Measurements from ENCODE around the gene SLC7A8.

Gene SLC7A8

DNA sequence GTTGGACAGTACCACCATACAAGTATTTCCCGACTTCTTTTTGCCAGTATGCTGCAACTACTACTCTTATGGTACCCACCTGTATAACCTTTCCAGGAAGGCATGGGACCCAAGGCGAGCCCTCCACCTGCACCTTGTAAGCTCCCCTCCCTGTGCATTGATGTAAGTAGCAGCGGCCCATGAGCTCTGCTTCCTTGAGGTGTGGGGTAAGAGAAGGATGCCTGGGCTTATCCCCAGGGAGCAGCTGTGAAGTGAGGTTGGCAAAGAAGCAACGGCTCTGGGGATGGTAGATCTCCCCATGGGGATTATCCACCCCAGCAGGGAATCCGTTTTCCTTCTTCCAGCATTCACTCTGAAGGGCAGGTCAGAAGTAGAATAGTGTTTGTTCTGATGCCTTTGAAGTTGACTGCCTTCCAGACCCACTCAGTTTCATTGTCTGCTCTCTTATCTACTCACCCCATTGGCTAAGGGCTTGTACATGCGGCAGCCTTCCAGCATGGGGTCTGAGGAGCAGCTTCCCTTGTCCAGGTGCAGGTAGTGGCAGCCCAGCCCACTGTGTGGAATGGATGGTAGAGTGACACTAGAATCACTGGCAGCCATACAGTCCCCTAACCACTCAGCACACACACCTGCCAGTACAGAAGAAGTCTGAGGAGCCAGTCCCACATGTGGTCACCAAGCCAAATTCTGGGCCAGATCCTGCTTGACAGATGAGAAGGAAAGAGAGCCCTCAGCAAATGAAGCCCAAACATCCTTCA is 82.1 kb downstream of the SLC7A8 start:
- no peaks in the 10 kb centered on the region for H3K27me3 ChIP-seq (ENCODE audit: low read depth, low read length)
- H3K4me1 ChIP-seq (ENCODE audit: control insufficient read depth in 1 of 2, insufficient read depth in 2 of 2, low read length in 2 of 2): peaks cover 13 to 25% of the 10 kb centered on the region in 2 donors
- no peak overlapping the region for H3K27ac ChIP-seq (ENCODE audit: low read length)
- peaks cover 17 to 18% of the 10 kb centered on the region in 2 donors for H3K36me3 ChIP-seq (ENCODE audit: control insufficient read depth in 1 of 2, insufficient read depth in 2 of 2, low read length in 2 of 2)
- H3K9me3 ChIP-seq (ENCODE audit: control insufficient read depth in 1 of 2, low read length in 2 of 2): no peaks in the 10 kb centered on the region
- no peak overlapping the region for H3K4me3 ChIP-seq (ENCODE audit: low read depth in 1 of 2, low read length in 2 of 2)

DNA sequence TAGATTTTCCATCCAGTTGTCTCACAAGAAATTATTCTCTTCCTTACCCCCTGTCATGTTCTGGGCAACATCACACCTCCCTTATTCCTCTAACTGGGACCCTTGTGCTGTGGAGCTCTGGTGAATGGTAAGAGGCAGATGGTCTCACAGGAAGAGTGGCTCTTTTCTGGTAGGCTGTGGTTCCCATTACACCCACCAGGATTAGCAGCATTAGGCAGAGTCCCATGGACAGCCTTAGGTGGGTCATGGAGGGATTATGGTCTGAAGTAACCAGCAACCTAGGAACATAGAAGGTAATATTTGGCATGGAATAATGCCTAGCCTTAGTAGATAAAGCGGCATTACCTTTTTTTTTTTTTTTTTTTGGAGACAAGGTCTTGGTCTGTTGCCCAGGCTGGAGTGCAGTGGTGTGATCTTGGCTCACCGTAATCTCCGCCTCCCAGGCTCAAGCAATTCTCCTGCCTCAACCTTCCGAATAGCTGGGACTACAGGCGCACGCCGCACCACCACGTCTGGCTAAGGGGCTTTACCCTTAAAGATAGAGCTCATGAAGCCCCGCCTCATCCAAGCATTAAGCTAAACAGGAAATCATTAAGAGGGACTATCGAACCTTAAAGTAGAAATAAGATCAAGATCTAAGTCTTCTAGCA is 84.1 kb downstream of the SLC7A8 start:
- Histone ChIP-seq H3K27ac (ENCODE audit: low read length) (no peak overlapping the region), H3K4me3 (ENCODE audit: low read depth in 1 of 2, low read length in 2 of 2) (no peak overlapping the region), H3K4me1 (ENCODE audit: control insufficient read depth in 1 of 2, insufficient read depth in 2 of 2, low read length in 2 of 2) (peaks cover 13 to 19% of the 10 kb centered on the region in 2 donors), H3K9me3 (ENCODE audit: control insufficient read depth in 1 of 2, low read length in 2 of 2) (no peaks in the 10 kb centered on the region), H3K27me3 (ENCODE audit: low read depth, low read length) (no peaks in the 10 kb centered on the region), H3K36me3 (ENCODE audit: control insufficient read depth in 1 of 2, insufficient read depth in 2 of 2, low read length in 2 of 2) (peaks cover 17 to 21% of the 10 kb centered on the region in 2 donors)

DNA sequence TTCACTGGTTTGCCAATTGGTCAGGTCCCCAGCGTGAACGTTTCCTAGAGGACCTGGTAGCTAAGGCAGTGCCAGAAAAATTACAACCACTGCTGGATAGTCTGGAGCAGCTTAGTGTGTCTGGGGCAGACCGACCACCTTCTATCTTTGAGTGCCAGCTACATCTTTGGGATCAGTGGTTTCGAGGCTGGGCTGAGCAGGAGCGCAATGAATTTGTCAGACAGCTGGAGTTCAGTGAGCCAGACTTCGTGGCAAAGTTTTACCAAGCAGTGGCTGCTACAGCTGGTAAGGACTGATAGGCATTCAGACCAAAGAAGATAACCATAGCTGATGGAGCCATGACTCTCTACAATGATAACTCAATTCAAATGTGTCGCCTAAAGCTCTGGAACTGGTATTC is 85.7 kb downstream of the SLC7A8 start:
- peaks cover 17 to 21% of the 10 kb centered on the region in 2 donors for H3K36me3 ChIP-seq (ENCODE audit: control insufficient read depth in 1 of 2, insufficient read depth in 2 of 2, low read length in 2 of 2)
- no peaks in the 10 kb centered on the region for H3K27me3 ChIP-seq (ENCODE audit: low read depth, low read length)
- H3K27ac ChIP-seq (ENCODE audit: low read length): no peak overlapping the region
- H3K4me1 ChIP-seq (ENCODE audit: control insufficient read depth in 1 of 2, insufficient read depth in 2 of 2, low read length in 2 of 2): peaks cover 13 to 31% of the 10 kb centered on the region in 2 donors
- H3K4me3 ChIP-seq (ENCODE audit: low read depth in 1 of 2, low read length in 2 of 2): no peak overlapping the region
- H3K9me3 ChIP-seq (ENCODE audit: control insufficient read depth in 1 of 2, low read length in 2 of 2): no peaks in the 10 kb centered on the region

DNA sequence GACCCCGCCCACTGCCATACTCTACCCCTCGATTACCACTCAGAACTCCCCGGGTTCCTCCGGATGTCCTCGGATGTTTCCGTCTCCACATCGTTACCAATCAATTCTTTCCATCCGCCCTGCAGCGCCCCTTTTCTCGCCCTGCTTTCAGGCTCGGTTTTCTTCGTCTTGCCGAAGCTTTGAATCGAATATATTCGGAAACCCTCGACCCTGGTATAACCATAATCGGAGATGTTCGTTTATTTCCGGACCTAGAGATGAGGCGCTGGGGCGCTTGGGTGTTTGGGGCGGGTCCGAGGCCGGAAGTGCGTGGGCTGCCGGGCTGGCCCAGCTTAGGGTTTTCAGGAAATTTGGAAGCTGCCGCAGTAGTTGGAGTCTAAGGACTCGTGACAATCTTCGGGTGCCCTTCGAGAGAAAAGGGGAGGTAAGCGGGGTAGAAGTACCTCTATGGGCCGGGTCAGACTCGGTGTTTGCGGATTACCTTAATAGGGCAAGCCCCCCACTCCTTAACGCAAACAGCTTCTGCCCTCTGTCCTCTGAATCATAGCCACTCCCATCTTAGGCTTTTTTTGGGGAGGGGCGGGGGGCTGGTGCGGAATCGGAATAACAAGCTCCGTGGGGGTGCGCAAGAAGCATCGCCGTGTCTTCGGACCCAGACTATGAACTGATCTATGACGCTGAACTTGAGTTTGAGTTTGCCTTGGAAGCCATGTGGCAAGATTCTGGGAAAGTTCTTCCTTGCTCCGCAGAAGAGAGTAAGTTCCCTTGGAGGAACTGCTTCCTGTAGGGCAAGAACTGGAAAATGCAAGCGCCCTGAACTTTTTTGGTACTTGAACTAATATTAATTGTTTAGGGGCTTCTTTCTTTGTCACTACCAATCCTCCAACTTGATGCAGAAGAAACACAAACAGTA is 88.0 kb downstream of the SLC7A8 start, which contains the start of gene C14orf119:
Gene C14orf119, plus strand, starts transcription at position 310 of the 913 bp plus-strand sequence. CDS start 2,154 bp downstream, outside the sequence.
- Histone ChIP-seq H3K4me1 (ENCODE audit: control insufficient read depth in 1 of 2, insufficient read depth in 2 of 2, low read length in 2 of 2) (peaks cover 13 to 34% of the 10 kb centered on the region in 2 donors), H3K4me3 (ENCODE audit: low read depth in 1 of 2, low read length in 2 of 2) (peak within 1 kb of the TSS; percentile 89 to 96), H3K27me3 (ENCODE audit: low read depth, low read length) (no peaks in the 10 kb centered on the region), H3K36me3 (ENCODE audit: control insufficient read depth in 1 of 2, insufficient read depth in 2 of 2, low read length in 2 of 2) (peaks cover 18 to 34% of the 10 kb centered on the region in 2 donors), H3K9me3 (ENCODE audit: control insufficient read depth in 1 of 2, low read length in 2 of 2) (no peaks in the 10 kb centered on the region), H3K27ac (ENCODE audit: low read length) (peak within 1 kb of the TSS; percentile 99)

DNA sequence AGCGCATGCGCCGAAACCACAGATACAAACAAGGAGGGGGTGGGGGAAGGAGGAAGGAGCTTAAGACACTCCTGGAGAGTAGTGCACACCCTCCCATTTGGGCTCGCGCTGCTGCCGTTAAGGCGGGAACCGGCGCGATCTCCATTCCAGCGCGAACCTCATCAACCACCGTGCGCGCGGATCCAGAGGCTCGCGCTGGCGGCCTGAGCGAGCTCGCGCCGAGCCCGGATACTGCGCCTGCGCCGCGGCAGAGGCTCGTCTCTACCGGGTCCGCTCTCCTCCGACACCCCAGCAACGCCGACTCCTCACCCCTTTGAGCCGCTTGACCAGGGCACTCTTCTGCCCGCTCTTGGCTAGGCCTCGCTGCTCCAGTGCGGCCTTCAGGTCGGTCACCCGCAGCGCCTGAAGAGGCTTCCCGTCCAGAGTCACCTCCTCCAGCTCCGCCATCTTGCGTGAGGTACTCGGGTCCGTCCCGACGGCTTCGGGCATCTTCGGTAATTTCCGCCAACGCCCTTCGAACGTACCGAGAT is 88.7 kb downstream of the SLC7A8 start, which contains the start of gene ACIN1:
Gene ACIN1, minus strand, starts transcription at position 471 of the 530 bp plus-strand sequence. Its CDS starts 24 bp downstream, at position 447.
- peak within 1 kb of the TSS; percentile 99 for H3K27ac ChIP-seq (ENCODE audit: low read length)
- no peaks in the 10 kb centered on the region for H3K9me3 ChIP-seq (ENCODE audit: control insufficient read depth in 1 of 2, low read length in 2 of 2)
- peaks cover 13 to 34% of the 10 kb centered on the region in 2 donors for H3K4me1 ChIP-seq (ENCODE audit: control insufficient read depth in 1 of 2, insufficient read depth in 2 of 2, low read length in 2 of 2)
- peaks cover 26 to 42% of the 10 kb centered on the region in 2 donors for H3K36me3 ChIP-seq (ENCODE audit: control insufficient read depth in 1 of 2, insufficient read depth in 2 of 2, low read length in 2 of 2)
- no peaks in the 10 kb centered on the region for H3K27me3 ChIP-seq (ENCODE audit: low read depth, low read length)
- peak within 1 kb of the TSS; percentile 89 to 96 for H3K4me3 ChIP-seq (ENCODE audit: low read depth in 1 of 2, low read length in 2 of 2)

DNA sequence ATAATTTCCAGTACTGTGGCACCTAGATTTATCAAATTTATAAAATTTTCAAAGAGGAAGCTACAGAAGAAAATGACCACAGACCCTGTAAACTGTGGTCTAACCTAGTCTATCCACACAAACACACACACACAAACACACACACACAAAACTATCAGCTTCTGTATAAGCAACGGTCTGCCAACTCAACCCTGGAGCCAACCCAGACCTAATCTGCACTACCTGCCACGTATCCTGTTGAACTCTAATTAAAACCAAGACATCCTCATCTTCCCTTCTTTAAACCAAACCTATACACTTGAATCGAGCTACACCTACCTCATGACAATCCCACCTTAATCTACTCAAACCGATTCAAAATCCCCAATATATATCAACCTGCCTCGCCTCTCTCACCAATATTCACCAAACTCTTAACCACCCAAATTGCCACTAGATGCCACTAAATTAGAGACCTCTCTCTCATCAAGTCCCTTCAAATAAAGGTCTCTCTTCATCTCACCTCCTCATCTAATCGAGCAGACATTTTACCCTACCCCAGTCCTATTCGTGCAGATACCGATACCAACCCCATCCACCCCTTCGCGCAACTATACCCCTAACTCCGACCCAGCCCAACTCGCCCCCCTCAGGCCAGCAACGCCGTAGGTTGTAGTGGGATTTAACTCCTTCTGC is 89.3 kb downstream of the SLC7A8 start:
- H3K4me3 ChIP-seq (ENCODE audit: low read depth in 1 of 2, low read length in 2 of 2): peak overlapping the region; percentile 89 to 96
- peaks cover 31 to 44% of the 10 kb centered on the region in 2 donors for H3K36me3 ChIP-seq (ENCODE audit: control insufficient read depth in 1 of 2, insufficient read depth in 2 of 2, low read length in 2 of 2)
- H3K27me3 ChIP-seq (ENCODE audit: low read depth, low read length): no peaks in the 10 kb centered on the region
- H3K27ac ChIP-seq (ENCODE audit: low read length): peak overlapping the region; percentile 90
- peaks cover 13 to 34% of the 10 kb centered on the region in 2 donors for H3K4me1 ChIP-seq (ENCODE audit: control insufficient read depth in 1 of 2, insufficient read depth in 2 of 2, low read length in 2 of 2)
- H3K9me3 ChIP-seq (ENCODE audit: control insufficient read depth in 1 of 2, low read length in 2 of 2): no peaks in the 10 kb centered on the region

DNA sequence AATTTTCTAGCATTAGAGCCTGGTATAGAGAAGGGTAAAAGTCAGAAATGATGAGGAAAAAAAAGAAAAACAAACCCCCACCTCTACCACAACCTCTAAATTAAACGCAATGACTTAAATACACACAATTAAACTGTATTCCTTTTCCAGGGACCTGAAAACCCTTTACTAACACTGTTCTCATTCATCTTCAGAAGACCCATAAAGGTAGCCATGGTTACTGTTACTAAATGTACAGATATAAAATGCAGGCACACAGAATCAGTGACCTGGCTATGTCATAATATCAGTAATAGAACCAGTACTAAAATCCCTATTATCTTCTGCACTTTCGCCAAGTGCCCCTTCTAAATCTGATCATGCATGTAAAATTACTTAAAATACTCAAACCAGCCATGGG is 89.9 kb downstream of the SLC7A8 start:
- Histone ChIP-seq H3K4me3 (ENCODE audit: low read depth in 1 of 2, low read length in 2 of 2) (peak overlapping the region; percentile 89 to 96), H3K9me3 (ENCODE audit: control insufficient read depth in 1 of 2, low read length in 2 of 2) (no peaks in the 10 kb centered on the region), H3K27me3 (ENCODE audit: low read depth, low read length) (no peaks in the 10 kb centered on the region), H3K27ac (ENCODE audit: low read length) (peak overlapping the region; percentile 90), H3K36me3 (ENCODE audit: control insufficient read depth in 1 of 2, insufficient read depth in 2 of 2, low read length in 2 of 2) (peaks cover 30 to 41% of the 10 kb centered on the region in 2 donors), H3K4me1 (ENCODE audit: control insufficient read depth in 1 of 2, insufficient read depth in 2 of 2, low read length in 2 of 2) (peaks cover 13 to 34% of the 10 kb centered on the region in 2 donors)

DNA sequence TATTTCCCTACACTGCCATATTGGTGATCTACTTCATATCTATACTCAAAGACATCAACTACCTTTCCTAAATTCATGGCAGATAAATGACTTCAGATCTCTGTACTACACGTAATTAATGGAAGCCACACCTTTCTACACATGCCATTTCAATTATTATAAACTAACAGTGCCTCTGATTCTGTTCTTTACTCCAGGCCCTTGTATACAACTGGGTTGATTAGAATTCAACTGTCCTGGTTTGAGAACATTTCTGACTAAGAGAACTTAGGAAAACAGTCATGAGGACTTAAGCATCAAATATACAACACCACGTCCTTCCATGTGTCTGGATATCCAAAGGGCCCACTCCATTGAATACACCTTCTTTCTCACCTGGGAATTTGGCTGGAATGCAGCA is 90.4 kb downstream of the SLC7A8 start:
- H3K36me3 ChIP-seq (ENCODE audit: control insufficient read depth in 1 of 2, insufficient read depth in 2 of 2, low read length in 2 of 2): peaks cover 29 to 38% of the 10 kb centered on the region in 2 donors
- H3K4me1 ChIP-seq (ENCODE audit: control insufficient read depth in 1 of 2, insufficient read depth in 2 of 2, low read length in 2 of 2): peaks cover 13 to 32% of the 10 kb centered on the region in 2 donors
- no peaks in the 10 kb centered on the region for H3K9me3 ChIP-seq (ENCODE audit: control insufficient read depth in 1 of 2, low read length in 2 of 2)
- H3K27ac ChIP-seq (ENCODE audit: low read length): no peak overlapping the region
- H3K27me3 ChIP-seq (ENCODE audit: low read depth, low read length): no peaks in the 10 kb centered on the region
- peak overlapping the region in 1 of 2 donors; percentile 96 for H3K4me3 ChIP-seq (ENCODE audit: low read depth in 1 of 2, low read length in 2 of 2)

DNA sequence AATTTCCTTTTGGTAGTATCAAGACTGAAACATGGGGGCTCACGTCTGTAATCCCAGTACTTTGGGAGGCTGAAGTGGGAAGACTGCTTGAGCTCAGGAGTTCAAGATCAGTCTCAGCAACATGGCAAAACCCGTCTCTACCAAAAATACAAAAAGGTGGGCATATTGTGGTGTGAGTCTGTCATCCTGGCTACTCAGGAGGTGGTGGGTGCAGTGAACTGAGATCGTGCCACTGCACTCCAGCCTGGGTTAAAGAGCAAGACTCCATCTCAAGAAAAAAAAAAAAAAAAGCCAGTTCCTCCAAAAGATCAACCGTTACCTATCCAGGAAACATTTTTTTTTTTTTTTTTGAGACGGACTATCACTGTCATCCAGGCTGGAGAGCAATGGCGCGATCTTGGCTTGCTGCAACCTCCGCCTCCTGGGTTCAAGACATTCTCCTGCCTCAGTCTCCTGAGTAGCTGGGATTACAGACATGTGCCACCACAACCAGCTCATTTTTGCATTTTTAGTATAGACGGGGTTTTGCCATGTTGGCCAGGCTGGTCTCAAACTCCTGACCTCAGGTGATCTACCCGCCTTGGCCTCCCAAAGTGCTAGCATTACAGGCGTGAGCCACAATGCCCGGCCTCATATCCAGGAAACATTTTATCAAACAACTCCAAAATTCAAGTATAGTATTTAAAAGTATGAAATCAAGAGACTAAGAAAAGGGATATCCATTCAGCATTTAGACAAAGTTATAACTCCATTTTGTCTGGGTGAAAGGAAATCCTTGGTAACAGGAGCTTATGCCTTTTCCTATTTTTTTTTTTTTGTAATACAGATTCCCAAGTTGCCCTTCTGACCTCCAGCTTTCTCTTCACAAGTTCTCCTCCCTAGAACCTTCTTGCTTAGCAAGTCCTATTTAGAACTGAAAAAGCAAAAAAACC is 91.9 kb downstream of the SLC7A8 start:
- peaks cover under 1 to 17% of the 10 kb centered on the region in 2 donors for H3K4me1 ChIP-seq (ENCODE audit: control insufficient read depth in 1 of 2, insufficient read depth in 2 of 2, low read length in 2 of 2)
- H3K27me3 ChIP-seq (ENCODE audit: low read depth, low read length): no peaks in the 10 kb centered on the region
- no peaks in the 10 kb centered on the region for H3K9me3 ChIP-seq (ENCODE audit: control insufficient read depth in 1 of 2, low read length in 2 of 2)
- H3K4me3 ChIP-seq (ENCODE audit: low read depth in 1 of 2, low read length in 2 of 2): no peak overlapping the region
- no peak overlapping the region for H3K27ac ChIP-seq (ENCODE audit: low read length)
- peaks cover 30 to 43% of the 10 kb centered on the region in 2 donors for H3K36me3 ChIP-seq (ENCODE audit: control insufficient read depth in 1 of 2, insufficient read depth in 2 of 2, low read length in 2 of 2)
